Thyroid gland (tissue), 4 donors: ENCODE data around the gene PRRC2A.

Experiments
- CTCF ChIP-seq, 6 experiments: fragments of 200-600 bp in 3 of 6; fragments of 450-650 bp in 3 of 6; sonication (generic) in 3 of 6; IDR thresholded peaks; one replicate each; pipeline ENCODE4 v1.5.1; 2016 to 2019; ENCODE audit warnings: antibody characterized with exemption in 6 of 6, mild to moderate bottlenecking in 2 of 6, inconsistent platforms in 1 of 6, moderate library complexity in 1 of 6
- POLR2A ChIP-seq, 2 donors: fragments of 450-650 bp; IDR thresholded peaks; one replicate each; pipeline ENCODE4 v1.6.1; 2017; ENCODE audit warnings: antibody characterized with exemption in 2 of 2, mild to moderate bottlenecking in 2 of 2, moderate library complexity in 1 of 2

DNA sequence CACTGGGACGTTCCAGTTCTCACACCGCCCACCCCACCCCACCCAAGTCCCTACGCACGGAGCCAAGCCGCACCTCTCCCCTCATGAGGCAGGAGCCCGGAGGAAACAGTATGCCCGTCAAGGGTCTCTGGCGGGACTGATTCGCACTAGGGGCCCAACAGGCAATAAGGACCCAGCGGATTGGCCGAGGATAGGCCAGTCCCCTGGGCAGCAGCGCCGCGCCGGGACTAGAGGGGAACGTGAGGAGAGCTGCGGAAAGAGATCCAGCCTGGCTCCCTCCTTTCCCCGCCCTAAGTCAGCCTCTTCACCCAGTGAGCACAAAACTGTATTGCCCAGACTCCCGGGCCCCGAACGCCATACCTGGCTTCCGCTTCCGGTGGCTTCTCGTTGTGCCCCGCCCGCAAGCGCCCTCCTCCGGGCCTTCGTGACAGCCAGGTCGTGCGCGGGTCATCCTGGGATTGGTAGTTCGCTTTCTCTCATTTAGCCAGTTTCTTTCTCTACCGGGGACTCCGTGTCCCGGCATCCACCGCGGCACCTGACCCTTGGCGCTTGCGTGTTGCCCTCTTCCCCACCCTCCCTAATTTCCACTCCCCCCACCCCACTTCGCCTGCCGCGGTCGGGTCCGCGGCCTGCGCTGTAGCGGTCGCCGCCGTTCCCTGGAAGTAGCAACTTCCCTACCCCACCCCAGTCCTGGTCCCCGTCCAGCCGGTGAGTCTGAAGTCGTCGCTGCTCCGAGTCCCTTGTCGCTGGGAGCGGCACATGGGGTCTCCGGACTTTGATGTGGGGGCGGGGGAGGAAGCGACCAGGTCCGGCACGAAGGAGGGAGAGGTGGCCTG, 45.2 kb downstream of the PRRC2A start, which contains the start of gene CSNK2B:
- no peak for TF ChIP-seq CTCF (IDR thresholded peaks at IDR 0.05)
- TF ChIP-seq POLR2A (IDR thresholded peaks at IDR 0.05): peak; percentile 53 to 81
